Neural cell (in vitro differentiated cells): ENCODE results near the gene POMT2.

Source experiments
- CTCF ChIP-seq: fragments of 450-650 bp; IDR thresholded peaks from 2 replicates; pipeline ENCODE4 v1.5.1; 2014; ENCODE audit warnings: antibody characterized with exemption, mild to moderate bottlenecking, moderate library complexity; ENCODE audit not compliant: poor library complexity, severe bottlenecking
- EZH2 ChIP-seq: fragments of 200-600, 300-800 bp; shearing (Covaris generic), sonication (generic); IDR thresholded peaks from 2 replicates; pipeline ENCODE4 v1.6.1; 2014; ENCODE audit warnings: antibody characterized with exemption, low read length, borderline replicate concordance, mild to moderate bottlenecking; ENCODE audit not compliant: insufficient read depth, poor library complexity, severe bottlenecking
- MXI1 ChIP-seq: fragments of 450-650 bp; conservative IDR thresholded peaks from 2 replicates; pipeline ENCODE4 v1.6.1; 2014; ENCODE audit warnings: antibody characterized with exemption, mild to moderate bottlenecking; ENCODE audit not compliant: poor library complexity, severe bottlenecking
- POLR2AphosphoS5 ChIP-seq: IDR thresholded peaks from 2 replicates; pipeline ENCODE4 v1.6.1; 2012
- REST ChIP-seq: IDR thresholded peaks from 2 replicates; pipeline ENCODE4 v1.6.1; 2012; ENCODE audit warnings: borderline replicate concordance

- TF ChIP-seq CTCF (no peak), POLR2AphosphoS5 (no peak), MXI1 (no peak), REST (no peak), EZH2 (no peak)
These were observed 48.6 kb upstream of the POMT2 start for GRCh38 chr14:77369285-77369684.
